Vagina (tissue), 2 donors: ENCODE measurements around the gene MYOF.

ENCODE experiments used
- POLR2AphosphoS5 ChIP-seq, 2 donors: sonication (generic); formaldehyde crosslinking; IDR thresholded peaks; one replicate each; pipeline ENCODE4 v1.9.0; 2017; ENCODE audit warnings: antibody characterized with exemption in 2 of 2, mild to moderate bottlenecking in 2 of 2, low read depth in 1 of 2; ENCODE audit not compliant: insufficient read depth in 1 of 2
- TF ChIP-seq, protein P1 (sequence below), 3 experiments: fragments of 450-650 bp in 2 of 3; fragments of 200-600 bp in 1 of 3; sonication (generic) in 1 of 3; IDR thresholded peaks; one replicate each; pipeline ENCODE4 v1.5.1; 2017 to 2019; ENCODE audit warnings: antibody characterized with exemption in 3 of 3, mild to moderate bottlenecking in 2 of 3, moderate library complexity in 2 of 3

- TF ChIP-seq, protein P1, sequence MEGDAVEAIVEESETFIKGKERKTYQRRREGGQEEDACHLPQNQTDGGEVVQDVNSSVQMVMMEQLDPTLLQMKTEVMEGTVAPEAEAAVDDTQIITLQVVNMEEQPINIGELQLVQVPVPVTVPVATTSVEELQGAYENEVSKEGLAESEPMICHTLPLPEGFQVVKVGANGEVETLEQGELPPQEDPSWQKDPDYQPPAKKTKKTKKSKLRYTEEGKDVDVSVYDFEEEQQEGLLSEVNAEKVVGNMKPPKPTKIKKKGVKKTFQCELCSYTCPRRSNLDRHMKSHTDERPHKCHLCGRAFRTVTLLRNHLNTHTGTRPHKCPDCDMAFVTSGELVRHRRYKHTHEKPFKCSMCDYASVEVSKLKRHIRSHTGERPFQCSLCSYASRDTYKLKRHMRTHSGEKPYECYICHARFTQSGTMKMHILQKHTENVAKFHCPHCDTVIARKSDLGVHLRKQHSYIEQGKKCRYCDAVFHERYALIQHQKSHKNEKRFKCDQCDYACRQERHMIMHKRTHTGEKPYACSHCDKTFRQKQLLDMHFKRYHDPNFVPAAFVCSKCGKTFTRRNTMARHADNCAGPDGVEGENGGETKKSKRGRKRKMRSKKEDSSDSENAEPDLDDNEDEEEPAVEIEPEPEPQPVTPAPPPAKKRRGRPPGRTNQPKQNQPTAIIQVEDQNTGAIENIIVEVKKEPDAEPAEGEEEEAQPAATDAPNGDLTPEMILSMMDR (IDR thresholded peaks at IDR 0.05), result no peak
- TF ChIP-seq POLR2AphosphoS5 (IDR thresholded peaks at IDR 0.05; ENCODE audit: insufficient read depth in 1 of 2, low read depth in 1 of 2), result no peak
Observed at GRCh38 chr10:93493162-93493561, 11.0 kb upstream of the MYOF start.
